Measurements from ENCODE around the gene EHBP1.

DNA sequence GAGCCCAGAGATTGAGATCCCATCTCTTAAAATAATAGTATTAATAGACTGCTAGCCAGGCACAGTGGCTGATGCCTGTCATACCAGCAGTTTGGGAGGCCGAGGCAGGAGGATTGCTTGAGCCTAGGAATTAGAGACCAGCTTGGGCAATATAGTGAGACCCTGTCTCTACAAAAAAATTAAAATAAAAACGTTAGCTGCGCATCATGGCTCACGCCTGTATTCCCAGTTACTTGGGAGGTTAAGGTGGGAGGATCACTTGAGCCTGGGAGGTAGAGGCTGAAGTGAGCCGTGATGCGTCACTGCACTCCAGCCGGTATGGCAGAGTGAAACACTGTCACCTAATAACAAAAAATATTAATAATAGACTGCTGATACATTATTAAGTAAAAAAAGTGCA lies 178.1 kb downstream of the EHBP1 start:
- TF ChIP-seq ZNF501 (tag by site-specific recombination; IDR thresholded peaks at IDR 0.05), result no peak
- TF ChIP-seq, protein P1, sequence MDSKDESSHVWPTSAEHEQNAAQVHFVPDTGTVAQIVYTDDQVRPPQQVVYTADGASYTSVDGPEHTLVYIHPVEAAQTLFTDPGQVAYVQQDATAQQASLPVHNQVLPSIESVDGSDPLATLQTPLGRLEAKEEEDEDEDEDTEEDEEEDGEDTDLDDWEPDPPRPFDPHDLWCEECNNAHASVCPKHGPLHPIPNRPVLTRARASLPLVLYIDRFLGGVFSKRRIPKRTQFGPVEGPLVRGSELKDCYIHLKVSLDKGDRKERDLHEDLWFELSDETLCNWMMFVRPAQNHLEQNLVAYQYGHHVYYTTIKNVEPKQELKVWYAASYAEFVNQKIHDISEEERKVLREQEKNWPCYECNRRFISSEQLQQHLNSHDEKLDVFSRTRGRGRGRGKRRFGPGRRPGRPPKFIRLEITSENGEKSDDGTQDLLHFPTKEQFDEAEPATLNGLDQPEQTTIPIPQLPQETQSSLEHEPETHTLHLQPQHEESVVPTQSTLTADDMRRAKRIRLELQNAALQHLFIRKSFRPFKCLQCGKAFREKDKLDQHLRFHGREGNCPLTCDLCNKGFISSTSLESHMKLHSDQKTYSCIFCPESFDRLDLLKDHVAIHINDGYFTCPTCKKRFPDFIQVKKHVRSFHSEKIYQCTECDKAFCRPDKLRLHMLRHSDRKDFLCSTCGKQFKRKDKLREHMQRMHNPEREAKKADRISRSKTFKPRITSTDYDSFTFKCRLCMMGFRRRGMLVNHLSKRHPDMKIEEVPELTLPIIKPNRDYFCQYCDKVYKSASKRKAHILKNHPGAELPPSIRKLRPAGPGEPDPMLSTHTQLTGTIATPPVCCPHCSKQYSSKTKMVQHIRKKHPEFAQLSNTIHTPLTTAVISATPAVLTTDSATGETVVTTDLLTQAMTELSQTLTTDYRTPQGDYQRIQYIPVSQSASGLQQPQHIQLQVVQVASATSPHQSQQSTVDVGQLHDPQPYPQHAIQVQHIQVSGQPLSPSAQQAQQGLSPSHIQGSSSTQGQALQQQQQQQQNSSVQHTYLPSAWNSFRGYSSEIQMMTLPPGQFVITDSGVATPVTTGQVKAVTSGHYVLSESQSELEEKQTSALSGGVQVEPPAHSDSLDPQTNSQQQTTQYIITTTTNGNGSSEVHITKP (tag by site-specific recombination; IDR thresholded peaks at IDR 0.05), result no peak
- TF ChIP-seq, protein P2, sequence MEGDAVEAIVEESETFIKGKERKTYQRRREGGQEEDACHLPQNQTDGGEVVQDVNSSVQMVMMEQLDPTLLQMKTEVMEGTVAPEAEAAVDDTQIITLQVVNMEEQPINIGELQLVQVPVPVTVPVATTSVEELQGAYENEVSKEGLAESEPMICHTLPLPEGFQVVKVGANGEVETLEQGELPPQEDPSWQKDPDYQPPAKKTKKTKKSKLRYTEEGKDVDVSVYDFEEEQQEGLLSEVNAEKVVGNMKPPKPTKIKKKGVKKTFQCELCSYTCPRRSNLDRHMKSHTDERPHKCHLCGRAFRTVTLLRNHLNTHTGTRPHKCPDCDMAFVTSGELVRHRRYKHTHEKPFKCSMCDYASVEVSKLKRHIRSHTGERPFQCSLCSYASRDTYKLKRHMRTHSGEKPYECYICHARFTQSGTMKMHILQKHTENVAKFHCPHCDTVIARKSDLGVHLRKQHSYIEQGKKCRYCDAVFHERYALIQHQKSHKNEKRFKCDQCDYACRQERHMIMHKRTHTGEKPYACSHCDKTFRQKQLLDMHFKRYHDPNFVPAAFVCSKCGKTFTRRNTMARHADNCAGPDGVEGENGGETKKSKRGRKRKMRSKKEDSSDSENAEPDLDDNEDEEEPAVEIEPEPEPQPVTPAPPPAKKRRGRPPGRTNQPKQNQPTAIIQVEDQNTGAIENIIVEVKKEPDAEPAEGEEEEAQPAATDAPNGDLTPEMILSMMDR (tag by site-specific recombination; IDR thresholded peaks at IDR 0.05), result no peak
- no peak for TF ChIP-seq SP2 (tag by site-specific recombination; IDR thresholded peaks at IDR 0.05)
- TF ChIP-seq ZNF830 (tag by site-specific recombination; IDR thresholded peaks at IDR 0.05; ENCODE audit: low read depth), result no peak
- no peak for TF ChIP-seq ZNF707 (tag by site-specific recombination; IDR thresholded peaks at IDR 0.05)
- TF ChIP-seq ZNF37A (tag by site-specific recombination; IDR thresholded peaks at IDR 0.05), result no peak
- TF ChIP-seq ZNF629 (tag by site-specific recombination; IDR thresholded peaks at IDR 0.05), result no peak
- no peak for TF ChIP-seq YY2 (tag by site-specific recombination; IDR thresholded peaks at IDR 0.05)
- TF ChIP-seq, protein P3, sequence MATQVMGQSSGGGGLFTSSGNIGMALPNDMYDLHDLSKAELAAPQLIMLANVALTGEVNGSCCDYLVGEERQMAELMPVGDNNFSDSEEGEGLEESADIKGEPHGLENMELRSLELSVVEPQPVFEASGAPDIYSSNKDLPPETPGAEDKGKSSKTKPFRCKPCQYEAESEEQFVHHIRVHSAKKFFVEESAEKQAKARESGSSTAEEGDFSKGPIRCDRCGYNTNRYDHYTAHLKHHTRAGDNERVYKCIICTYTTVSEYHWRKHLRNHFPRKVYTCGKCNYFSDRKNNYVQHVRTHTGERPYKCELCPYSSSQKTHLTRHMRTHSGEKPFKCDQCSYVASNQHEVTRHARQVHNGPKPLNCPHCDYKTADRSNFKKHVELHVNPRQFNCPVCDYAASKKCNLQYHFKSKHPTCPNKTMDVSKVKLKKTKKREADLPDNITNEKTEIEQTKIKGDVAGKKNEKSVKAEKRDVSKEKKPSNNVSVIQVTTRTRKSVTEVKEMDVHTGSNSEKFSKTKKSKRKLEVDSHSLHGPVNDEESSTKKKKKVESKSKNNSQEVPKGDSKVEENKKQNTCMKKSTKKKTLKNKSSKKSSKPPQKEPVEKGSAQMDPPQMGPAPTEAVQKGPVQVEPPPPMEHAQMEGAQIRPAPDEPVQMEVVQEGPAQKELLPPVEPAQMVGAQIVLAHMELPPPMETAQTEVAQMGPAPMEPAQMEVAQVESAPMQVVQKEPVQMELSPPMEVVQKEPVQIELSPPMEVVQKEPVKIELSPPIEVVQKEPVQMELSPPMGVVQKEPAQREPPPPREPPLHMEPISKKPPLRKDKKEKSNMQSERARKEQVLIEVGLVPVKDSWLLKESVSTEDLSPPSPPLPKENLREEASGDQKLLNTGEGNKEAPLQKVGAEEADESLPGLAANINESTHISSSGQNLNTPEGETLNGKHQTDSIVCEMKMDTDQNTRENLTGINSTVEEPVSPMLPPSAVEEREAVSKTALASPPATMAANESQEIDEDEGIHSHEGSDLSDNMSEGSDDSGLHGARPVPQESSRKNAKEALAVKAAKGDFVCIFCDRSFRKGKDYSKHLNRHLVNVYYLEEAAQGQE (tag by site-specific recombination; IDR thresholded peaks at IDR 0.05), result no peak
- TF ChIP-seq ZNF121 (tag by site-specific recombination; IDR thresholded peaks at IDR 0.05), result no peak
- no peak for TF ChIP-seq ZNF747 (tag by site-specific recombination; IDR thresholded peaks at IDR 0.05)
- TF ChIP-seq, protein P4, sequence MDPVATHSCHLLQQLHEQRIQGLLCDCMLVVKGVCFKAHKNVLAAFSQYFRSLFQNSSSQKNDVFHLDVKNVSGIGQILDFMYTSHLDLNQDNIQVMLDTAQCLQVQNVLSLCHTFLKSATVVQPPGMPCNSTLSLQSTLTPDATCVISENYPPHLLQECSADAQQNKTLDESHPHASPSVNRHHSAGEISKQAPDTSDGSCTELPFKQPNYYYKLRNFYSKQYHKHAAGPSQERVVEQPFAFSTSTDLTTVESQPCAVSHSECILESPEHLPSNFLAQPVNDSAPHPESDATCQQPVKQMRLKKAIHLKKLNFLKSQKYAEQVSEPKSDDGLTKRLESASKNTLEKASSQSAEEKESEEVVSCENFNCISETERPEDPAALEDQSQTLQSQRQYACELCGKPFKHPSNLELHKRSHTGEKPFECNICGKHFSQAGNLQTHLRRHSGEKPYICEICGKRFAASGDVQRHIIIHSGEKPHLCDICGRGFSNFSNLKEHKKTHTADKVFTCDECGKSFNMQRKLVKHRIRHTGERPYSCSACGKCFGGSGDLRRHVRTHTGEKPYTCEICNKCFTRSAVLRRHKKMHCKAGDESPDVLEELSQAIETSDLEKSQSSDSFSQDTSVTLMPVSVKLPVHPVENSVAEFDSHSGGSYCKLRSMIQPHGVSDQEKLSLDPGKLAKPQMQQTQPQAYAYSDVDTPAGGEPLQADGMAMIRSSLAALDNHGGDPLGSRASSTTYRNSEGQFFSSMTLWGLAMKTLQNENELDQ (tag by site-specific recombination; IDR thresholded peaks at IDR 0.05; ENCODE audit: low read depth), result no peak
